Right hindlimb (tissue), 1 donor: ENCODE data around the gene RPTN.

ENCODE experiments used
- DNase-seq: peaks from one replicate; pipeline ENCODE4 v3.0.0-alpha.2; 2018

RPTN gene

GRCh38 chr1:152110365-152110859 is 48.6 kb downstream of the RPTN start:
- peak; percentile 30 for DNase-seq

DNA sequence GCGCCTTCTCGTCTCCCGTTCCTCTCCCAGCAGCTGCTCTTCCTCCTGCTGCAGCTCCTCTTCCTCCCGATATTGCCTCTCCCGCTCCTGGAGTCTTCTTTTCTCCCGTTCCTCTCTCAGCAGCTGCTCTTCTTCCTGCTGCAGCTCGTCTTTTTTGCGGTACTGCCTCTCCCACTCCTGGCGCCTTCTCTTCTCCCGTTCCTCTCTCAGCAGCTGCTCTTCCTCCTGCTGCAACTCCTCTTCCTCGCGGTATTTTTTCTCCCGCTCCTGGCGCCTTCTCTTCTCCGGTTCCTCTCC is 49.1 kb downstream of the RPTN start:
- no peak for DNase-seq

- DNase-seq = peak; percentile 11
Measured at GRCh38 chr1:152109231-152109997, 49.6 kb downstream of the RPTN start.

GRCh38 chr1:152108882-152109222 is 50.2 kb downstream of the RPTN start:
- peak; percentile 19 for DNase-seq

GRCh38 chr1:152107984-152108881 is 50.8 kb downstream of the RPTN start:
- DNase-seq = peak; percentile 22

DNA sequence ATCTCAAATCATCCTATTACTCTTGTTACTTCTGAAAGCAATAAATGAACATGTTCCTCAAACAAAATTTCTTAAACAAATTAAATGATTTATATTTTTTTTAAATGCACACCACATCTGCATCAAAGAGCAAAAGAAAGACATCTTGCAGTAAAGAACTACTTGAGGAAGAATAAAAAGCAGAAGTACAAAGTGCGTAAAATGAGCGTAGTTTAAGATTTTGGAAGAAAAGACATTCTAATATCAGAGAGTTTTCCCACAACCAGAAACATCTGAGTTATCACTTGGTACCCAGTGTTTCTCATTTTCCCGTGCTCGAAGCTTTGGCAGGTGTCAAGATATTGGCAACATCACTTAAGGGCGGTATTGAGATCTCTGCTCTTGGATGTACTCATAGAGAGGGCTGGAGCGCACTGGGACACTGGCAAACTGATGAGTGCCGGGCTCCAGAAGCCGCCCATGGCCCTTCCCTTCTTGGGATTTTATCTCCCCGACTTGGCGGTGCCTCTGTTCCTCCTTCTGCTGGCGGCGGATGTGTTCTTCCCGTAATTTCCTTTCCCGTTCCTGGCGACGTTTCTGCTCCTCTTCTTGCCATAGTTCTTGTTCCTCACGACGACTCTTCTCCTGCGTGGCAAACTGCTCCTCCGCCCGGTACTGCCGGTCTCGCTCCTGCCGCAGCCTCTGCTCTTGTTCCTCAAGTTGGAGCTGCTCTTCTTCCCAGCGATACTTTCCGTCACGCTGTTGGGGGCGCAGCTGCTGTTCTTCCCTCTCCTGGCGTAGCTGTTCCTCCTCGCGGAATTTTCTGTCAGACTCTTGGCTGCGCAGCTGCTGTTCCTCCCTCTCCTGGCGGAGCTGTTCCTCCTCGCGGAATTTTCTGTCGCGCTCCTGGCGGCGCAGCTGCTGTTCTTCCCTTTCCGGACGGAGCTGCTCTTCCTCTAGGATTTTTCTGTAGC is 51.7 kb downstream of the RPTN start:
- no peak for DNase-seq

DNA sequence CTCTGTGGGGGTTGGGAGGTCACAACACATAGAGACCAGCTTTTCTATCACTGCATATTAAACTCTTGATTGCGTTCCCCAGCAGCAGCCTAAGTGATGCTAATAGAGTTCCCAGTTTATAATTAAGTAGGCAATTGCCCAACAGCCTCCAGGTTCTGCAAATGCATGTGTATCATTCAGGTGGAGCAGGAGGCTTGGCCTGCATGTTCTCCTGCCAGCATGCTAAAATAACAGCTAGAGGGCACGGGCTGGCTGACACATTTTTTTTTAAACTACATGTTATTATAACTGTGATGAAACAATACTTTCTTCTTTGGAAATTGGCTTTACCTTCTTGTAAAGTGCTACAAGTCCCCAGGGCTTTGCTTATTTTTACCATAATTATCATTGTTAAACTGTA is 54.2 kb downstream of the RPTN start:
- no peak for DNase-seq
